Measurements from ENCODE around the gene NAGLU. TPM values are rescaled to one million over a fixed set of nuclear protein-coding genes. Genes with fewer than 3 reads are reported as not detected.

NAGLU gene
- 24.4 to 48.2 TPM (median 44.7 TPM) in 5 replicates for total RNA-seq (2022; extraction: Qiagen RNA extraction; ENCODE audit: low read depth)

DNA sequence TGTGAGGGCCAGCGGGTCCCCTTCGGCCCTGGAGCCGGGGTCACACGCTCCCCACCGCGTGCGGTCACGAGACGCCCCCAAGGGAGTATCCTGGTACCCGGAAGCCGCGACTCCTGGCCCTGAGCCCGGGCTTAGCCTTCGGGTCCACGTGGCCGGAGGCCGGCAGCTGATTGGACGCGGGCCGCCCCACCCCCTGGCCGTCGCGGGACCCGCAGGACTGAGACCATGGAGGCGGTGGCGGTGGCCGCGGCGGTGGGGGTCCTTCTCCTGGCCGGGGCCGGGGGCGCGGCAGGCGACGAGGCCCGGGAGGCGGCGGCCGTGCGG lies at the start of gene NAGLU:
Gene NAGLU, plus strand, starts transcription at position 194 of the 324 bp plus-strand sequence. Its CDS starts 32 bp downstream, at position 226.

GRCh38 chr17:42552736-42553135 lies 16.7 kb downstream of the NAGLU start, which contains the start of gene HSD17B1:
TSS of gene HSD17B1 (plus strand) at chr17:42552923. CDS start at chr17:42552934, 11 bp downstream.

GRCh38 chr17:42561897-42562387 lies 25.9 kb downstream of the NAGLU start, which contains the start of gene COASY:
TSS of gene COASY (plus strand) at chr17:42562148. CDS start at chr17:42562623, 475 bp downstream.

GRCh38 chr17:42566883-42567573 lies 31.0 kb downstream of the NAGLU start, which contains the start of gene MLX:
TSS of gene MLX (plus strand) at chr17:42567100. CDS start at chr17:42567125, 25 bp downstream.

GRCh38 chr17:42577532-42578281 lies 41.7 kb downstream of the NAGLU start, which contains the start of gene PSMC3IP:
TSS of gene PSMC3IP (minus strand) at chr17:42577729. CDS start at chr17:42577686, 43 bp downstream.

Other genes with a start within 250 kb of the NAGLU start
- 4.4 to 7.2 TPM (median 5.7 TPM) in 5 replicates for gene STAT5A, start 247.7 kb upstream of the NAGLU start, total RNA-seq (2022; extraction: Qiagen RNA extraction; ENCODE audit: low read depth)
- gene STAT3, start 147.8 kb upstream of the NAGLU start, total RNA-seq (2022; extraction: Qiagen RNA extraction; ENCODE audit: low read depth), result 61.1 to 82.9 TPM (median 74.4 TPM) in 5 replicates
- gene CAVIN1, start 113.0 kb upstream of the NAGLU start, total RNA-seq (2022; extraction: Qiagen RNA extraction; ENCODE audit: low read depth), result 367 to 513 TPM (median 475 TPM) in 5 replicates
- 23.9 to 47.5 TPM (median 44.9 TPM) in 5 replicates for gene ATP6V0A1, start 77.4 kb upstream of the NAGLU start, total RNA-seq (2022; extraction: Qiagen RNA extraction; ENCODE audit: low read depth)
- gene HSD17B1, start 16.7 kb downstream of the NAGLU start, total RNA-seq (2022; extraction: Qiagen RNA extraction; ENCODE audit: low read depth), result 1.1 to 1.8 TPM (median 1.7 TPM) in 5 replicates
- gene COASY, start 25.9 kb downstream of the NAGLU start, total RNA-seq (2022; extraction: Qiagen RNA extraction; ENCODE audit: low read depth), result 86.3 to 131 TPM (median 126 TPM) in 5 replicates
- gene MLX, start 30.9 kb downstream of the NAGLU start, total RNA-seq (2022; extraction: Qiagen RNA extraction; ENCODE audit: low read depth), result 54.7 to 66.6 TPM (median 63.8 TPM) in 5 replicates
- gene PSMC3IP, start 41.5 kb downstream of the NAGLU start, total RNA-seq (2022; extraction: Qiagen RNA extraction; ENCODE audit: low read depth), result 37.8 to 39.8 TPM (median 38.5 TPM) in 5 replicates
- 22.6 to 32.0 TPM (median 29.9 TPM) in 5 replicates for gene RETREG3, start 73.1 kb downstream of the NAGLU start, total RNA-seq (2022; extraction: Qiagen RNA extraction; ENCODE audit: low read depth)
- gene TUBG1, start 73.4 kb downstream of the NAGLU start, total RNA-seq (2022; extraction: Qiagen RNA extraction; ENCODE audit: low read depth), result 126 to 157 TPM (median 153 TPM) in 5 replicates
- gene TUBG2, start 123.0 kb downstream of the NAGLU start, total RNA-seq (2022; extraction: Qiagen RNA extraction; ENCODE audit: low read depth), result 19.6 to 25.9 TPM (median 22.6 TPM) in 5 replicates
- gene PLEKHH3, start 140.8 kb downstream of the NAGLU start, total RNA-seq (2022; extraction: Qiagen RNA extraction; ENCODE audit: low read depth), result 7.7 to 20.0 TPM (median 18.9 TPM) in 5 replicates
- gene CCR10, start 145.6 kb downstream of the NAGLU start, total RNA-seq (2022; extraction: Qiagen RNA extraction; ENCODE audit: low read depth), result 0.18 to 0.66 TPM (median 0.53 TPM) in 5 replicates
- gene CNTNAP1, start 146.3 kb downstream of the NAGLU start, total RNA-seq (2022; extraction: Qiagen RNA extraction; ENCODE audit: low read depth), result 3.5 to 6.5 TPM (median 6.0 TPM) in 5 replicates
- gene EZH1, start 208.8 kb downstream of the NAGLU start, total RNA-seq (2022; extraction: Qiagen RNA extraction; ENCODE audit: low read depth), result 10.2 to 14.6 TPM (median 13.3 TPM) in 5 replicates
- 0.74 to 1.3 TPM (median 0.88 TPM) in 4 of 5 replicates, not detected in the other for gene RAMP2, start 225.0 kb downstream of the NAGLU start, total RNA-seq (2022; extraction: Qiagen RNA extraction; ENCODE audit: low read depth)
- 118 to 129 TPM (median 121 TPM) in 5 replicates for gene VPS25, start 237.2 kb downstream of the NAGLU start, total RNA-seq (2022; extraction: Qiagen RNA extraction; ENCODE audit: low read depth)
- 0.47 to 2.3 TPM (median 1.7 TPM) in 5 replicates for gene WNK4, start 244.4 kb downstream of the NAGLU start, total RNA-seq (2022; extraction: Qiagen RNA extraction; ENCODE audit: low read depth)